OCI-LY7 (cell line): Measurements from ENCODE around the gene ZNF503. TPM values are rescaled to one million over a fixed set of nuclear protein-coding genes. Genes with fewer than 3 reads are reported as not detected.

Experiments used
- BruUV-seq: library from RNA; stranded (reverse); fragments of 400-500 nt; replicated peaks from 2 replicates; lab custom pipeline; 2021; lab: Mats Ljungman, UMichigan
- CTCF ChIA-PET: fragments of 300-600 bp; sonication (Branson Sonifier 250); formaldehyde crosslinking; loops from one replicate; lab custom pipeline; 2022; ENCODE audit warnings: antibody characterized with exemption; ENCODE audit not compliant: unreplicated experiment; lab: Charles Lee
- POLR2A ChIA-PET: fragments of 300-600 bp; sonication (Branson Sonifier 250); formaldehyde crosslinking; loops from one replicate; lab custom pipeline; 2022; ENCODE audit warnings: antibody characterized with exemption; lab: Charles Lee
- DNase-seq: peaks from one replicate; pipeline ENCODE4 v3.0.0-alpha.2; 2015; ENCODE audit warnings: low spot score
- H2AFZ ChIP-seq: fragments of 200-600 bp; sonication (generic), shearing (Covaris generic); 2 replicates; pipeline ENCODE4 v1.6.1; 2014; ENCODE audit warnings: mild to moderate bottlenecking, antibody characterized with exemption, low read length, moderate library complexity
- H3K27ac ChIP-seq: fragments of 200-600 bp; sonication (generic); 2 replicates; pipeline ENCODE4 v1.5.1; 2014; ENCODE audit warnings: mixed run types, low read depth, mild to moderate bottlenecking, moderate library complexity, low read length, inconsistent platforms; ENCODE audit not compliant: poor library complexity, severe bottlenecking
- H3K36me3 ChIP-seq: fragments of 200-600 bp; sonication (generic); 2 replicates; pipeline ENCODE4 v1.6.1; 2014; ENCODE audit warnings: mild to moderate bottlenecking, antibody characterized with exemption, low read length, moderate library complexity, mixed read lengths; ENCODE audit not compliant: insufficient read depth
- H3K4me1 ChIP-seq: fragments of 200-600 bp; sonication (generic); 2 replicates; pipeline ENCODE4 v1.5.1; 2014; ENCODE audit warnings: mild to moderate bottlenecking, low read length; ENCODE audit not compliant: insufficient read depth, poor library complexity, severe bottlenecking
- H3K4me2 ChIP-seq: fragments of 200-600 bp; sonication (generic); 2 replicates; pipeline ENCODE4 v1.6.1; 2014; ENCODE audit warnings: mild to moderate bottlenecking, low read length
- H3K4me3 ChIP-seq: fragments of 200-600 bp; sonication (generic); 2 replicates; pipeline ENCODE4 v1.5.1; 2014; ENCODE audit warnings: mild to moderate bottlenecking, low read depth, low read length; ENCODE audit not compliant: poor library complexity, severe bottlenecking
- H3K79me2 ChIP-seq: fragments of 200-600 bp; sonication (generic); 2 replicates; pipeline ENCODE4 v1.6.1; 2016; ENCODE audit warnings: low read depth, mild to moderate bottlenecking, low read length, moderate library complexity, mixed read lengths; ENCODE audit not compliant: insufficient read depth
- H3K9me2 ChIP-seq: fragments of 200-600 bp; sonication (generic); 2 replicates; pipeline ENCODE4 v1.6.1; 2016; ENCODE audit warnings: mild to moderate bottlenecking, low read length, mixed read lengths; ENCODE audit not compliant: insufficient read depth
- H3K9me3 ChIP-seq: fragments of 200-600 bp; sonication (generic); 2 replicates; pipeline ENCODE4 v1.6.1; 2014; ENCODE audit warnings: mild to moderate bottlenecking, mixed run types, low read length, mixed read lengths
- H4K20me1 ChIP-seq: fragments of 200-600 bp; sonication (generic); 2 replicates; pipeline ENCODE4 v1.6.1; 2014; ENCODE audit warnings: mild to moderate bottlenecking, antibody characterized with exemption, low read length, moderate library complexity, mixed read lengths; ENCODE audit not compliant: insufficient read depth
- EZH2phosphoT487 ChIP-seq: fragments of 200-600 bp; sonication (generic); IDR thresholded peaks from 2 replicates; pipeline ENCODE4 v1.6.1; 2018; ENCODE audit warnings: low read depth, borderline replicate concordance, mild to moderate bottlenecking, mixed run types, antibody characterized with exemption, low read length, moderate library complexity, mixed read lengths
- intact Hi-C: fragments of 100-400 bp; cut with micrococcal nuclease; formaldehyde crosslinking; loops from one replicate; pipeline ENCODE4 v1.10.0; 2022; ENCODE audit not compliant: unreplicated experiment
- total RNA-seq, 2 experiments: library from RNA; depleted of rRNA in 1 of 2; stranded (reverse); fragments of >200 nt in 1 of 2; shearing (Covaris generic) in 1 of 2; gene quantifications; 2 replicates each; pipeline ENCODE4 v1.2.3, GENCODE V29; 2014 to 2022
- TF ChIP-seq, protein P1 (sequence below): fragments of 200-600 bp; sonication (generic); conservative IDR thresholded peaks from 2 replicates; pipeline ENCODE4 v1.5.1; 2014; ENCODE audit warnings: mild to moderate bottlenecking, antibody characterized with exemption, low read length, moderate library complexity, mixed read lengths

The ZNF503 gene
- total RNA-seq, 2 experiments from 2014 or later = not detected

DNA sequence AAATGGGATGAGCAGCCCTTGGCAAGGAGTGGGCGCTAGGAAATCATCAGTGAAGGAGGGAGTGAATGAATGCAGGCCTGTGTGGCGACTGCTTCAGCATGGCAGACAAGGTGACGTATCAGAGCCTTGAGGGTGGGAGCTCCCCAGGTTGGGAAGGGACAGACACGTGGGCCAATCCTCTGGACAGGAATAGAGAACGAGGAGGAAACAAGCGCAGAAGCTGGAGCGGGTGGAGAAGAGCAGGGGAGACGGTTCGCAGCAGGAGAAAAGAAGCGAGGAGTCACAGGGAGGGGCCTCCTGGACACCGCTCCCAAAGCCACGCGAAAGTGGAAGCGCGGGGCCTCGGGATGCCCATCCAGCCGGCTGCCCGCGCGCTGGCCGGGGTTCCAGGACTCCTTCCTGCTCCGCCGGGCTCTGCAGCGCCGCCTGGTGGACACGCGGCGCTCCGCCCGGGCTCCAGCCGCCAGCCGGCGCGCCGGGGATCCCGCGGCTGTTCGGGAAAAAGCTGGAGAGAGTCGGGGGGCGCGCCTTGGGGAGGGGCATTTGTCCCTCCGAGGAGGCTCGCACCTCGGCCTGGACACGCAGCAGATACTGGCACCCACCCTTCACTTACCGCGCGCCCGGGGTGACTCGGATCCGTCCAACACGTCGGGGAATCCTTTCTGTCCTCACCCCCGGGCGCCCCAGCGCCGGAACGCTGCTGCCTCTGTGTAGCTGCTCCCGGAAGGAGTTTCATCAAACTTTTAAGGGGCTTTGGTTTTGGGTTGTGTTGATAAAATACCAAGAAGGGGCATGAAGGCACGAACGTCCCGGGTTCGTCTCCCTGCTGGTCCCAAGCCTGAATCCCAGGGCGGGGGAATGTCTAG lies 6.3 kb downstream of the ZNF503 start:
- Histone ChIP-seq H2AFZ (no peak overlapping the region), H3K4me2 (no peak overlapping the region), H3K4me1 (no peaks in the 10 kb centered on the region), H3K4me3 (no peak overlapping the region), H3K9me3 (no peaks in the 10 kb centered on the region), H3K9me2 (no peaks in the 10 kb centered on the region), H3K36me3 (no peaks in the 10 kb centered on the region), H4K20me1 (no peaks in the 10 kb centered on the region), H3K27ac (no peak overlapping the region), H3K79me2 (no peaks in the 10 kb centered on the region)
- no peak for TF ChIP-seq EZH2phosphoT487
- TF ChIP-seq, protein P1, sequence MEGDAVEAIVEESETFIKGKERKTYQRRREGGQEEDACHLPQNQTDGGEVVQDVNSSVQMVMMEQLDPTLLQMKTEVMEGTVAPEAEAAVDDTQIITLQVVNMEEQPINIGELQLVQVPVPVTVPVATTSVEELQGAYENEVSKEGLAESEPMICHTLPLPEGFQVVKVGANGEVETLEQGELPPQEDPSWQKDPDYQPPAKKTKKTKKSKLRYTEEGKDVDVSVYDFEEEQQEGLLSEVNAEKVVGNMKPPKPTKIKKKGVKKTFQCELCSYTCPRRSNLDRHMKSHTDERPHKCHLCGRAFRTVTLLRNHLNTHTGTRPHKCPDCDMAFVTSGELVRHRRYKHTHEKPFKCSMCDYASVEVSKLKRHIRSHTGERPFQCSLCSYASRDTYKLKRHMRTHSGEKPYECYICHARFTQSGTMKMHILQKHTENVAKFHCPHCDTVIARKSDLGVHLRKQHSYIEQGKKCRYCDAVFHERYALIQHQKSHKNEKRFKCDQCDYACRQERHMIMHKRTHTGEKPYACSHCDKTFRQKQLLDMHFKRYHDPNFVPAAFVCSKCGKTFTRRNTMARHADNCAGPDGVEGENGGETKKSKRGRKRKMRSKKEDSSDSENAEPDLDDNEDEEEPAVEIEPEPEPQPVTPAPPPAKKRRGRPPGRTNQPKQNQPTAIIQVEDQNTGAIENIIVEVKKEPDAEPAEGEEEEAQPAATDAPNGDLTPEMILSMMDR = peak; percentile 62
- BruUV-seq = no TSS peak
- CTCF ChIA-PET = no interaction called here
- POLR2A ChIA-PET = no interaction called here
- DNase-seq = no peak
- intact Hi-C loops = no loop called here

DNA sequence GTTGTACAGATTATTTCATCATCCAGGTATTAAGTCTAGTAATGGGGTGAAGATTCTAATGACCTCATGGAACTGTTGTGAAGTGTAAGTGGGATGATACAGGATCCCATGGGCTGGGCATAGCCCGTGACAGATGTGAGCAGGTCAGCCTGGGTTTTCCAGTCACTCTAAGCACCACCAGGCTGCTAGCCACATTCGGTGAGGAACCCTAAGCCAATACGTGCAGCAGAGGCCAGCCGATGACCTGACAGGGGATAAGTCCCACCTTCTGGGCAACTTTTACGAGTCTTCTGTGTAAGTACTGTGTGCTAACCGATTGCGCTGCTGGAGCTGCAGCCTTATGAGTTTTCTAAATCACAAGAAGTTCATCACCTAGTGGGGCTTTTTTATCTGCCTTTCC lies 7.3 kb downstream of the ZNF503 start:
- no peak for DNase-seq
- CTCF ChIA-PET = no interaction called here

More for the DNA sequence above, 7.3 kb downstream of the ZNF503 start:
- Histone ChIP-seq H2AFZ (no peak overlapping the region), H3K4me2 (no peak overlapping the region), H3K36me3 (no peaks in the 10 kb centered on the region), H4K20me1 (no peaks in the 10 kb centered on the region), H3K4me1 (no peaks in the 10 kb centered on the region), H3K4me3 (no peak overlapping the region), H3K79me2 (no peaks in the 10 kb centered on the region), H3K9me2 (no peaks in the 10 kb centered on the region), H3K9me3 (no peaks in the 10 kb centered on the region), H3K27ac (no peak overlapping the region)
- intact Hi-C loops = no loop called here
- no peak for TF ChIP-seq EZH2phosphoT487
- TF ChIP-seq, protein P1 = no peak
- BruUV-seq = no TSS peak
- POLR2A ChIA-PET = no interaction called here
